Measurements from ENCODE around the gene EML2.
"Not testable (repeated sequence)": the region's sequence is repeated elsewhere in the genome, so short reads cannot be mapped to it uniquely, and the experiment has no call there.

EML2 gene

GRCh38 chr19:45638930-45639729 lies at the start of gene EML2:
EML2 (minus strand) TSS chr19:45639397; CDS start chr19:45639376, 21 bp downstream.
- DNase-seq = peak; percentile 47

- DNase-seq = no peak
Observed at GRCh38 chr19:45687599-45687998, 48.4 kb upstream of the EML2 start.

GRCh38 chr19:45685045-45685444 lies 45.8 kb upstream of the EML2 start:
- DNase-seq = not testable (repeated sequence)

GRCh38 chr19:45682908-45683307 lies 43.7 kb upstream of the EML2 start:
- no peak for DNase-seq

- DNase-seq = no peak
Observed at GRCh38 chr19:45682117-45682516, 42.9 kb upstream of the EML2 start.

- DNase-seq = peak; percentile 90
Observed at GRCh38 chr19:45681391-45682015, 42.3 kb upstream of the EML2 start.

- DNase-seq = peak; percentile 87
Observed at GRCh38 chr19:45677351-45678230, 38.4 kb upstream of the EML2 start.

- DNase-seq = peak; percentile 57
Observed at GRCh38 chr19:45676851-45677263, 37.7 kb upstream of the EML2 start.

- no peak for DNase-seq
Observed at GRCh38 chr19:45674946-45675345, 35.7 kb upstream of the EML2 start.

GRCh38 chr19:45670670-45671453 lies 31.7 kb upstream of the EML2 start:
- peak; percentile 58 for DNase-seq

- peak; percentile 28 for DNase-seq
Observed at GRCh38 chr19:45668342-45668871, 29.2 kb upstream of the EML2 start.

GRCh38 chr19:45667620-45668341 lies 28.6 kb upstream of the EML2 start, which contains the start of gene GIPR:
GIPR (plus strand) TSS chr19:45668221; CDS start chr19:45669521, 1,300 bp downstream.
- DNase-seq = peak; percentile 60

- DNase-seq = no peak
Observed at GRCh38 chr19:45664575-45664974, 25.4 kb upstream of the EML2 start.

- no peak for DNase-seq
Observed at GRCh38 chr19:45663800-45664199, 24.6 kb upstream of the EML2 start.

GRCh38 chr19:45660636-45661035 lies 21.4 kb upstream of the EML2 start:
- no peak for DNase-seq

GRCh38 chr19:45659096-45659729 lies 20.0 kb upstream of the EML2 start:
- DNase-seq = no peak

- no peak for DNase-seq
Observed at GRCh38 chr19:45657520-45658167, 18.4 kb upstream of the EML2 start.

GRCh38 chr19:45655073-45655472 lies 15.9 kb upstream of the EML2 start:
- DNase-seq = no peak

GRCh38 chr19:45653634-45654033 lies 14.4 kb upstream of the EML2 start:
- no peak for DNase-seq

GRCh38 chr19:45650722-45651121 lies 11.5 kb upstream of the EML2 start:
- no peak for DNase-seq

Measured in CD4-positive, alpha-beta T cell treated with Interleukin-17A for 1 hour (primary cell).